Natural killer cell (primary cell): Measurements from ENCODE around the gene AQP12A. TPM values are rescaled to one million over a fixed set of nuclear protein-coding genes. Genes with fewer than 3 reads are reported as not detected.

Source experiments
- ATAC-seq, 3 donors: fragments of 150-1000 bp in 2 of 3; fragments of 200-7000 bp in 1 of 3; cut with Tn5 transposase; 1 replicate in 1 of 3; 2 replicates in 2 of 3; pipeline ENCODE4 v1.10.0; 2021; ENCODE audit warnings: mild to moderate bottlenecking in 2 of 3, moderate library complexity in 2 of 3
- DNase-seq, 2 donors: peaks; one replicate each; pipeline versions ENCODE4 v3.0.0 to v3.0.0-alpha.2; 2013 to 2021; ENCODE audit warnings: mixed read lengths in 1 of 2
- H3K27ac ChIP-seq: one replicate; pipeline ENCODE4 v1.5.1; 2013; ENCODE audit warnings: mild to moderate bottlenecking, low read length
- H3K27me3 ChIP-seq: one replicate; pipeline ENCODE4 v1.6.1; 2013; ENCODE audit warnings: low read length; ENCODE audit not compliant: control insufficient read depth, insufficient read depth
- H3K36me3 ChIP-seq: one replicate; pipeline ENCODE4 v1.6.1; 2013; ENCODE audit warnings: low read length; ENCODE audit not compliant: control insufficient read depth, insufficient read depth
- H3K4me1 ChIP-seq: one replicate; pipeline ENCODE4 v1.6.1; 2013; ENCODE audit warnings: low read length; ENCODE audit not compliant: control insufficient read depth, insufficient read depth
- H3K4me3 ChIP-seq: one replicate; pipeline ENCODE4 v1.5.1; 2013; ENCODE audit warnings: low read length
- H3K9me3 ChIP-seq: one replicate; pipeline ENCODE4 v1.6.1; 2013; ENCODE audit warnings: low read length; ENCODE audit not compliant: control insufficient read depth, insufficient read depth
- H3K27ac Mint-ChIP-seq, 2 donors: one replicate each; pipeline ENCODE4 v1.8.0; 2022; ENCODE audit warnings: mild to moderate bottlenecking in 2 of 2, mixed read lengths in 2 of 2, moderate library complexity in 1 of 2
- H3K27me3 Mint-ChIP-seq, 2 donors: one replicate each; pipeline ENCODE4 v1.8.0; 2022; ENCODE audit warnings: low read depth in 2 of 2, mixed read lengths in 2 of 2
- H3K36me3 Mint-ChIP-seq: one replicate; pipeline ENCODE4 v1.8.0; 2022; ENCODE audit warnings: mixed read lengths
- H3K4me1 Mint-ChIP-seq, 2 donors: one replicate each; pipeline ENCODE4 v1.8.0; 2022; ENCODE audit warnings: mixed read lengths in 2 of 2
- H3K4me3 Mint-ChIP-seq: one replicate; pipeline ENCODE4 v1.8.0; 2022; ENCODE audit warnings: mild to moderate bottlenecking, moderate library complexity, mixed read lengths
- H3K9me3 Mint-ChIP-seq, 2 donors: one replicate each; pipeline ENCODE4 v1.8.0; 2022; ENCODE audit warnings: mixed read lengths in 2 of 2
- CTCF ChIP-seq: fragments of 200-600 bp; IDR thresholded peaks from one replicate; pipeline ENCODE4 v1.8.0; 2022; ENCODE audit warnings: antibody characterized with exemption
- WGBS: methylation state at CpG from one replicate; pipeline ENCODE4 v1.1.7; 2013; ENCODE audit warnings: missing lambda C conversion rate; ENCODE audit not compliant: insufficient coverage; 5-methylcytosine and 5-hydroxymethylcytosine counted together
- intact Hi-C: fragments of 100-400 bp; cut with micrococcal nuclease; formaldehyde crosslinking; loops from one replicate; pipeline ENCODE4 v1.14.2; 2022
- total RNA-seq, 4 donors: library from RNA; stranded (reverse); fragments of 120-200 nt in 1 of 4; gene quantifications; one replicate each; pipeline versions ENCODE4 v1.2.3 to v1.2.4, GENCODE V29; 2013 to 2022

Gene AQP12A
- total RNA-seq, 3 donors from 2014 or later (not counting 1 experiment from before 2014, with no cell fraction given), result not detected

GRCh38 chr2:240722796-240723735 lies 31.4 kb downstream of the AQP12A start:
- WGBS, result 92% methylated on average over 32 of the region's 32 CpGs

GRCh38 chr2:240723851-240724250 lies 32.2 kb downstream of the AQP12A start:
- H3K4me1 Mint-ChIP-seq, result no peaks in the 10 kb centered on the region

More at GRCh38 chr2:240722796-240723735, 31.4 kb downstream of the AQP12A start:
- Mint-ChIP-seq H3K27me3 (no peaks in the 10 kb centered on the region), H3K27ac (no peak overlapping the region), H3K4me1 (no peaks in the 10 kb centered on the region), H3K4me3 (no peak overlapping the region), H3K36me3 (no peaks in the 10 kb centered on the region), H3K9me3 (no peaks in the 10 kb centered on the region)
- Histone ChIP-seq H3K27me3 (no peaks in the 10 kb centered on the region), H3K4me3 (no peak overlapping the region), H3K27ac (no peak overlapping the region), H3K36me3 (no peaks in the 10 kb centered on the region), H3K9me3 (no peaks in the 10 kb centered on the region), H3K4me1 (no peaks in the 10 kb centered on the region)
- no peak for ATAC-seq
- no peak for TF ChIP-seq CTCF
- DNase-seq, result no peak
- intact Hi-C loops, result no loop called here

GRCh38 chr2:240724431-240724830 lies 32.8 kb downstream of the AQP12A start:
- Histone ChIP-seq H3K27ac (no peak overlapping the region), H3K4me1 (no peaks in the 10 kb centered on the region), H3K4me3 (no peak overlapping the region), H3K9me3 (no peaks in the 10 kb centered on the region), H3K27me3 (no peaks in the 10 kb centered on the region), H3K36me3 (no peaks in the 10 kb centered on the region)
- Mint-ChIP-seq H3K27ac (no peak overlapping the region), H3K4me1 (no peaks in the 10 kb centered on the region), H3K36me3 (no peaks in the 10 kb centered on the region), H3K27me3 (no peaks in the 10 kb centered on the region), H3K4me3 (no peak overlapping the region), H3K9me3 (no peaks in the 10 kb centered on the region)
- intact Hi-C loops, result no loop called here
- DNase-seq (no peak), ATAC-seq (no peak)
- TF ChIP-seq CTCF, result no peak
- 95% methylated on average over 10 of the region's 10 CpGs for WGBS

More at GRCh38 chr2:240723851-240724250, 32.2 kb downstream of the AQP12A start:
- DNase-seq (no peak), ATAC-seq (no peak)
- TF ChIP-seq CTCF, result no peak
- Histone ChIP-seq H3K36me3 (no peaks in the 10 kb centered on the region), H3K27ac (no peak overlapping the region), H3K4me3 (no peak overlapping the region), H3K4me1 (no peaks in the 10 kb centered on the region), H3K9me3 (no peaks in the 10 kb centered on the region), H3K27me3 (no peaks in the 10 kb centered on the region)
- intact Hi-C loops, result no loop called here
- Mint-ChIP-seq H3K9me3 (no peaks in the 10 kb centered on the region), H3K4me3 (no peak overlapping the region), H3K27me3 (no peaks in the 10 kb centered on the region), H3K27ac (no peak overlapping the region), H3K36me3 (no peaks in the 10 kb centered on the region)
- whole genome bisulfite sequencing, result 93% methylated on average over 9 of the region's 9 CpGs
